DND-41 (cell line): ENCODE measurements around the gene GALNT7.

Experiments
- ATAC-seq: fragments of 200-7000 bp; cut with Tn5 transposase; 3 replicates; pipeline ENCODE4 v1.9.1; 2021; ENCODE audit warnings: low read depth; ENCODE audit not compliant: insufficient read depth
- DNase-seq: peaks from one replicate; pipeline ENCODE4 v3.0.0-alpha.2; 2020
- H2AFZ ChIP-seq: 2 replicates; pipeline ENCODE4 v1.6.0; 2012; ENCODE audit warnings: low read depth, low read length
- H3K27ac ChIP-seq: 2 replicates; pipeline ENCODE4 v1.5.1; 2012; ENCODE audit warnings: low read length, inconsistent platforms
- H3K27me3 ChIP-seq: fragments of 200-600 bp; sonication (generic); 2 replicates; pipeline ENCODE4 v1.6.0; 2012; ENCODE audit warnings: low read length, mild to moderate bottlenecking, inconsistent platforms; ENCODE audit not compliant: insufficient read depth, poor library complexity
- H3K36me3 ChIP-seq: 2 replicates; pipeline ENCODE4 v1.5.1; 2012; ENCODE audit warnings: low read length, inconsistent platforms; ENCODE audit not compliant: insufficient read depth
- H3K4me1 ChIP-seq: 2 replicates; pipeline ENCODE4 v1.5.1; 2012; ENCODE audit warnings: mild to moderate bottlenecking, low read length; ENCODE audit not compliant: insufficient read depth
- H3K4me2 ChIP-seq: 2 replicates; pipeline ENCODE4 v1.6.0; 2012; ENCODE audit warnings: mild to moderate bottlenecking, moderate library complexity, low read length, inconsistent platforms; ENCODE audit not compliant: insufficient read depth
- H3K4me3 ChIP-seq, 2 experiments: fragments of 200-600 bp in 1 of 2; shearing (Covaris generic) in 1 of 2; 2 replicates each; pipeline ENCODE4 v1.5.1; 2012 to 2016; ENCODE audit warnings: inconsistent platforms in 2 of 2, low read length in 2 of 2, mild to moderate bottlenecking in 2 of 2, low read depth in 1 of 2, moderate library complexity in 1 of 2
- H3K79me2 ChIP-seq: 2 replicates; pipeline ENCODE4 v1.6.0; 2012; ENCODE audit warnings: low read length, inconsistent platforms; ENCODE audit not compliant: insufficient read depth
- H3K9ac ChIP-seq: 2 replicates; pipeline ENCODE4 v1.6.0; 2012; ENCODE audit warnings: low read depth, mild to moderate bottlenecking, inconsistent platforms, low read length, moderate library complexity
- H3K9me3 ChIP-seq: 2 replicates; pipeline ENCODE4 v1.5.1; 2012; ENCODE audit warnings: low read length, moderate library complexity, mild to moderate bottlenecking, inconsistent platforms; ENCODE audit not compliant: insufficient read depth, severe bottlenecking
- H4K20me1 ChIP-seq: 2 replicates; pipeline ENCODE4 v1.6.0; 2012; ENCODE audit warnings: low read length; ENCODE audit not compliant: insufficient read depth
- EZH2 ChIP-seq: IDR thresholded peaks from 3 replicates; pipeline ENCODE4 v1.6.1; 2012; ENCODE audit warnings: borderline replicate concordance, low read depth, mild to moderate bottlenecking, moderate library complexity, low read length, inconsistent platforms; ENCODE audit not compliant: severe bottlenecking
- TF ChIP-seq, protein P1 (sequence below): IDR thresholded peaks from 2 replicates; pipeline ENCODE4 v1.5.1; 2012; ENCODE audit warnings: borderline replicate concordance, low read length, moderate library complexity, mild to moderate bottlenecking; ENCODE audit not compliant: poor library complexity, severe bottlenecking; ENCODE audit errors: extremely low read depth

Gene GALNT7

GRCh38 chr4:173367285-173367684 lies 198.7 kb downstream of the GALNT7 start:
- no peak overlapping the region for H2AFZ ChIP-seq

GRCh38 chr4:173367946-173368345 lies 199.3 kb downstream of the GALNT7 start:
- peaks cover 11% of the 10 kb centered on the region; the same call in 1 of the 2 replicates for H4K20me1 ChIP-seq
- no peaks in the 10 kb centered on the region; the same call in 1 of the 2 replicates for H3K36me3 ChIP-seq
- peak overlapping the region; percentile 69 for H3K4me2 ChIP-seq
- no peaks in the 10 kb centered on the region for H3K9me3 ChIP-seq
- peak overlapping the region; percentile 44; the same call in 1 of the 2 replicates for H3K27ac ChIP-seq
- peak overlapping the region; percentile 49 for H3K9ac ChIP-seq
- ATAC-seq = no peak
- peaks cover 57% of the 10 kb centered on the region for H3K79me2 ChIP-seq
- H2AFZ ChIP-seq = 0 out of 2 replicates have a peak overlapping the region, but pooled peaks have one; percentile 19
- no peaks in the 10 kb centered on the region for H3K27me3 ChIP-seq
- H3K4me3 ChIP-seq = peak overlapping the region in 1 of 2 experiments; percentile 99; a peak in 2 of 4 replicates
- peaks cover 44% of the 10 kb centered on the region for H3K4me1 ChIP-seq
- no peak for TF ChIP-seq EZH2
- TF ChIP-seq, protein P1, sequence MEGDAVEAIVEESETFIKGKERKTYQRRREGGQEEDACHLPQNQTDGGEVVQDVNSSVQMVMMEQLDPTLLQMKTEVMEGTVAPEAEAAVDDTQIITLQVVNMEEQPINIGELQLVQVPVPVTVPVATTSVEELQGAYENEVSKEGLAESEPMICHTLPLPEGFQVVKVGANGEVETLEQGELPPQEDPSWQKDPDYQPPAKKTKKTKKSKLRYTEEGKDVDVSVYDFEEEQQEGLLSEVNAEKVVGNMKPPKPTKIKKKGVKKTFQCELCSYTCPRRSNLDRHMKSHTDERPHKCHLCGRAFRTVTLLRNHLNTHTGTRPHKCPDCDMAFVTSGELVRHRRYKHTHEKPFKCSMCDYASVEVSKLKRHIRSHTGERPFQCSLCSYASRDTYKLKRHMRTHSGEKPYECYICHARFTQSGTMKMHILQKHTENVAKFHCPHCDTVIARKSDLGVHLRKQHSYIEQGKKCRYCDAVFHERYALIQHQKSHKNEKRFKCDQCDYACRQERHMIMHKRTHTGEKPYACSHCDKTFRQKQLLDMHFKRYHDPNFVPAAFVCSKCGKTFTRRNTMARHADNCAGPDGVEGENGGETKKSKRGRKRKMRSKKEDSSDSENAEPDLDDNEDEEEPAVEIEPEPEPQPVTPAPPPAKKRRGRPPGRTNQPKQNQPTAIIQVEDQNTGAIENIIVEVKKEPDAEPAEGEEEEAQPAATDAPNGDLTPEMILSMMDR = no peak
- DNase-seq = no peak

More at GRCh38 chr4:173367285-173367684, 198.7 kb downstream of the GALNT7 start:
- Histone ChIP-seq H3K9me3 (no peaks in the 10 kb centered on the region), H3K4me2 (peak overlapping the region; percentile 69), H3K27me3 (no peaks in the 10 kb centered on the region), H3K27ac (peak overlapping the region; percentile 4; the same call in 1 of the 2 replicates), H3K79me2 (peaks cover 50% of the 10 kb centered on the region), H3K36me3 (no peaks in the 10 kb centered on the region; the same call in 1 of the 2 replicates), H4K20me1 (0 out of 2 replicates have a peak, but pooled peaks cover 7% of the 10 kb centered on the region), H3K4me1 (peaks cover 40% of the 10 kb centered on the region), H3K9ac (peak overlapping the region; percentile 49), H3K4me3 (peak overlapping the region in 1 of 2 experiments; percentile 99; a peak in 2 of 4 replicates)
- DNase-seq (no peak), ATAC-seq (no peak)
- no peak for TF ChIP-seq EZH2
- TF ChIP-seq, protein P1 = no peak

DNA sequence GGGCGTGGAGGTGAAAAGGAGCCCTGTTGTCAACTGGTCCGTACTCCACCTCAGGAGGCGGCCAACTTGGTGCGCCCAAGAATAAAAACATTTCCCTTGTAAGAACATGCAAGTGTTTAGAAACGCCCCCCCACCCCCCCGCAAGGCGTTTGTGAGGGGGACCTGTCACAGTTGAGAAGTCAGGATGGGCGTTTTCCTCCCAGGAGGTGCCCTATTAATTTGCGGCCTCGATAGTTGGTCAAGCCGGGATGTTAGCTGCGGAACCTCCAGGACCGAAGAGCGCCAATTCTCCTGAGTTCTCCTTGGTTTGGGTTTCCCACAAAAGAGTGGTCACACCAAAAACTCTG lies 201.5 kb downstream of the GALNT7 start:
- no peak for TF ChIP-seq EZH2
- TF ChIP-seq, protein P1 = no peak
- H3K79me2 ChIP-seq = peaks cover 79% of the 10 kb centered on the region
- H2AFZ ChIP-seq = peak overlapping the region; percentile 74
- H3K4me3 ChIP-seq = peak overlapping the region; percentile 75 to 99; a peak in 3 of 4 replicates
- H3K4me2 ChIP-seq = peak overlapping the region; percentile 69
- H3K27me3 ChIP-seq = no peaks in the 10 kb centered on the region
- no peaks in the 10 kb centered on the region for H3K9me3 ChIP-seq
- peak overlapping the region; percentile 95 for H3K27ac ChIP-seq
- peaks cover 62% of the 10 kb centered on the region for H3K4me1 ChIP-seq
- ATAC-seq (peak; percentile 8), DNase-seq (peak; percentile 75)
- peaks cover 11% of the 10 kb centered on the region for H3K36me3 ChIP-seq
- H4K20me1 ChIP-seq = peaks cover 17% of the 10 kb centered on the region; the same call in 1 of the 2 replicates
- H3K9ac ChIP-seq = peak overlapping the region; percentile 86
